Endothelial cell (in vitro differentiated cells): Measurements from ENCODE around the gene ERLEC1. TPM values are rescaled to one million over a fixed set of nuclear protein-coding genes. Genes with fewer than 3 reads are reported as not detected.
"Not testable (repeated sequence)": the region's sequence is repeated elsewhere in the genome, so short reads cannot be mapped to it uniquely, and the experiment has no call there.

Source experiments
- DNase-seq: peaks from one replicate; pipeline ENCODE4 v3.0.0; 2021; ENCODE audit warnings: low spot score
- H3K27ac Mint-ChIP-seq: one replicate; pipeline ENCODE4 v1.8.0; 2021; ENCODE audit warnings: mixed read lengths, inconsistent platforms; ENCODE audit not compliant: unreplicated experiment
- H3K27me3 Mint-ChIP-seq: one replicate; pipeline ENCODE4 v1.8.0; 2021; ENCODE audit warnings: mild to moderate bottlenecking, moderate library complexity, mixed read lengths, inconsistent platforms; ENCODE audit not compliant: unreplicated experiment
- H3K36me3 Mint-ChIP-seq: one replicate; pipeline ENCODE4 v1.8.0; 2021; ENCODE audit warnings: mild to moderate bottlenecking, low read depth, mixed read lengths, inconsistent platforms; ENCODE audit not compliant: unreplicated experiment
- H3K4me1 Mint-ChIP-seq: one replicate; pipeline ENCODE4 v1.8.0; 2021; ENCODE audit warnings: mild to moderate bottlenecking, mixed read lengths, inconsistent platforms; ENCODE audit not compliant: unreplicated experiment
- H3K4me3 Mint-ChIP-seq: one replicate; pipeline ENCODE4 v1.8.0; 2021; ENCODE audit warnings: mild to moderate bottlenecking, mixed read lengths, inconsistent platforms; ENCODE audit not compliant: unreplicated experiment
- H3K9me3 Mint-ChIP-seq: one replicate; pipeline ENCODE4 v1.8.0; 2021; ENCODE audit warnings: mixed read lengths, inconsistent platforms; ENCODE audit not compliant: unreplicated experiment
- total RNA-seq: library from RNA; stranded (reverse); fragmentation: NEBNext Ultra II Directional; extraction: Animal tissue kit (Norgen Biotek cat#: 25700); gene quantifications from one replicate; pipeline ENCODE4 v1.2.1, GENCODE V29; 2021; ENCODE audit not compliant: unreplicated experiment
- TF ChIP-seq, protein P1 (sequence below): fragments of 200-600 bp; sonication (generic); IDR thresholded peaks from one replicate; pipeline ENCODE4 v1.5.0; 2021; ENCODE audit warnings: antibody characterized with exemption; ENCODE audit not compliant: unreplicated experiment

The ERLEC1 gene
- total RNA-seq, 1 donor from 2014 or later: 31.0 TPM

DNA sequence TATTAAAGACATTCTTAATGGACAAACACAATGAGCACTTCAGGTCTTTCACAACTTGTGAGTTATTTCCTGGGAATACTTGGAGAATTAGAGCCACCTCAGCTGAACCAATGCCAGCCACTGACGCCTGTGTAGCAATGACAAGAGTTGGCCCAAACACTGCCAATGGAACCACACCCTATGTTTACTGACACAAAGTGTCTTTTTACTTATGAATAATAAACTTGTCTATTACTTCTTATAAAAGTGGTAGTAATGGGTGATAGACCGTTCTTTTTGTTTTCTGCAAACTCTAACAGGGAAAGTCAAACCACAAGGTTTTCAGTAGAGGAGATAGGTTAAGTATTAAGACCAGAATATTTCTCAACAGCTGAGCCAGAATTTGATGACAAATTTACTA is 31.7 kb upstream of the ERLEC1 start:
- peaks cover 10% of the 10 kb centered on the region for H3K36me3 Mint-ChIP-seq
- TF ChIP-seq, protein P1, sequence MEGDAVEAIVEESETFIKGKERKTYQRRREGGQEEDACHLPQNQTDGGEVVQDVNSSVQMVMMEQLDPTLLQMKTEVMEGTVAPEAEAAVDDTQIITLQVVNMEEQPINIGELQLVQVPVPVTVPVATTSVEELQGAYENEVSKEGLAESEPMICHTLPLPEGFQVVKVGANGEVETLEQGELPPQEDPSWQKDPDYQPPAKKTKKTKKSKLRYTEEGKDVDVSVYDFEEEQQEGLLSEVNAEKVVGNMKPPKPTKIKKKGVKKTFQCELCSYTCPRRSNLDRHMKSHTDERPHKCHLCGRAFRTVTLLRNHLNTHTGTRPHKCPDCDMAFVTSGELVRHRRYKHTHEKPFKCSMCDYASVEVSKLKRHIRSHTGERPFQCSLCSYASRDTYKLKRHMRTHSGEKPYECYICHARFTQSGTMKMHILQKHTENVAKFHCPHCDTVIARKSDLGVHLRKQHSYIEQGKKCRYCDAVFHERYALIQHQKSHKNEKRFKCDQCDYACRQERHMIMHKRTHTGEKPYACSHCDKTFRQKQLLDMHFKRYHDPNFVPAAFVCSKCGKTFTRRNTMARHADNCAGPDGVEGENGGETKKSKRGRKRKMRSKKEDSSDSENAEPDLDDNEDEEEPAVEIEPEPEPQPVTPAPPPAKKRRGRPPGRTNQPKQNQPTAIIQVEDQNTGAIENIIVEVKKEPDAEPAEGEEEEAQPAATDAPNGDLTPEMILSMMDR: no peak
- H3K27ac Mint-ChIP-seq: no peak overlapping the region
- H3K9me3 Mint-ChIP-seq: no peaks in the 10 kb centered on the region
- no peaks in the 10 kb centered on the region for H3K27me3 Mint-ChIP-seq
- no peak overlapping the region for H3K4me3 Mint-ChIP-seq
- H3K4me1 Mint-ChIP-seq: no peaks in the 10 kb centered on the region
- DNase-seq: no peak

DNA sequence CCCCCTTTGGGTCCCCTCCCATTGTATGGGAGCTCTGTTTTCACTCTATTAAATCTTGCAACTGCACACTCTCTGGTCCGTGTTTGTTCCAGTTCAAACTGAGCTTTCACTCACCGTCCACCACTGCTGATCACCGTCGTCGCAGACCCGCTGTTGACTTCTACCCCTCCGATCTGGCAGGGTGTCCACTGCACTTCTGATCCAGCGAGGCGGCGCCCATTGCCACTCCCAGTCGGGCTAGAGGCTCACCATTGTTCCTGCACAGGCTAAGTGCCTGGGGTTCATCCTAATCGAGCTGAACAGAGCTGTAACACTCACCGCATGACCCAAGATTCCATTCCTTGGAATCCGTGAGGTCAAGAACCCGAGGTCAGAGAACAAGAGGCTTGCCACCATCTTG is 30.2 kb upstream of the ERLEC1 start:
- H3K36me3 Mint-ChIP-seq: peaks cover 15% of the 10 kb centered on the region
- no peaks in the 10 kb centered on the region for H3K27me3 Mint-ChIP-seq
- H3K27ac Mint-ChIP-seq: no peak overlapping the region
- peak overlapping the region; percentile 77 for H3K4me3 Mint-ChIP-seq
- no peak for DNase-seq
- H3K9me3 Mint-ChIP-seq: no peaks in the 10 kb centered on the region
- TF ChIP-seq, protein P1: no peak
- H3K4me1 Mint-ChIP-seq: no peaks in the 10 kb centered on the region

DNA sequence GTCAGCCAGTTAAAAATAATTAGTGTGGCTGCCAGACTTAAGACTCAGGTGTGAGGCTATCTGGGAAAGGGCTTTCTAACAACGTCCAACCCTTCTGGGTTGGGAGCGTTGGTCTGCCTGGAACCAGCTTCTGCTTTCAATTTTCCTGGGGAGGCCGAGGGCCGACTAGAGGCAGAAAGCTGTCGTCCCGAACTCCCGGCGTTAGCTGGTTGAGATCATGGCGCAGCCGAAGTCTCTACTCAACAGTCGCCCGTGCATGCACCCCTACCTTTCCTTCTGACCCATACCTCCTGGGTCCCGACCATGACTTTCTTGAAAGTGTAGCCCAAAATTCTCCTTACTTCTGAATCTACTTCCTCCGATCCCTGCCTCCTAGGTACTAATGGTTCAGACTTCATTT is 29.6 kb upstream of the ERLEC1 start:
- not testable (repeated sequence) for H3K27ac Mint-ChIP-seq, DNase-seq, H3K9me3 Mint-ChIP-seq, H3K27me3 Mint-ChIP-seq, H3K4me3 Mint-ChIP-seq, H3K4me1 Mint-ChIP-seq
- peaks cover 15% of the 10 kb centered on the region for H3K36me3 Mint-ChIP-seq

DNA sequence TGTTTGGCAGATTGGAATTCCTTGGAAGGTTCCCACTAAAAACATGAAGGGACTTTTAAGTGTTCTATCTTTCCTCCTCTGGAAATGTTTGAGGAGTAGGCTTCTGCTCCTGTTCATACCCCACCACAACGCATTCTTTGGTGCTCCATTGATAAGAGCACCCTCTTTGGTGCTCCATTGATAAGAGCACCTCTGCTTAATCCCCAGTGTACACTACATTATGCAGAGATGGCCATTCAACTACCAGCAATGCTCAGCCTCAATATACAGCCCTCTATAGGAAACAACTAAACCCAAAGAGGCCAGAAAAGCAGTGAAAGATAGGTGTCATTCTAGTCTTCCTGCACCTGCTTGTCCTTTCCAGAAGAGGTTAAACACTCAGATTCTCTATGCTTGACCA is 21.1 kb upstream of the ERLEC1 start:
- H3K27ac Mint-ChIP-seq: no peak overlapping the region
- H3K36me3 Mint-ChIP-seq: peaks cover 6% of the 10 kb centered on the region
- peaks cover 1% of the 10 kb centered on the region for H3K27me3 Mint-ChIP-seq
- DNase-seq: no peak
- no peak overlapping the region for H3K4me3 Mint-ChIP-seq
- TF ChIP-seq, protein P1: no peak
- H3K4me1 Mint-ChIP-seq: peaks cover 8% of the 10 kb centered on the region
- no peaks in the 10 kb centered on the region for H3K9me3 Mint-ChIP-seq

DNA sequence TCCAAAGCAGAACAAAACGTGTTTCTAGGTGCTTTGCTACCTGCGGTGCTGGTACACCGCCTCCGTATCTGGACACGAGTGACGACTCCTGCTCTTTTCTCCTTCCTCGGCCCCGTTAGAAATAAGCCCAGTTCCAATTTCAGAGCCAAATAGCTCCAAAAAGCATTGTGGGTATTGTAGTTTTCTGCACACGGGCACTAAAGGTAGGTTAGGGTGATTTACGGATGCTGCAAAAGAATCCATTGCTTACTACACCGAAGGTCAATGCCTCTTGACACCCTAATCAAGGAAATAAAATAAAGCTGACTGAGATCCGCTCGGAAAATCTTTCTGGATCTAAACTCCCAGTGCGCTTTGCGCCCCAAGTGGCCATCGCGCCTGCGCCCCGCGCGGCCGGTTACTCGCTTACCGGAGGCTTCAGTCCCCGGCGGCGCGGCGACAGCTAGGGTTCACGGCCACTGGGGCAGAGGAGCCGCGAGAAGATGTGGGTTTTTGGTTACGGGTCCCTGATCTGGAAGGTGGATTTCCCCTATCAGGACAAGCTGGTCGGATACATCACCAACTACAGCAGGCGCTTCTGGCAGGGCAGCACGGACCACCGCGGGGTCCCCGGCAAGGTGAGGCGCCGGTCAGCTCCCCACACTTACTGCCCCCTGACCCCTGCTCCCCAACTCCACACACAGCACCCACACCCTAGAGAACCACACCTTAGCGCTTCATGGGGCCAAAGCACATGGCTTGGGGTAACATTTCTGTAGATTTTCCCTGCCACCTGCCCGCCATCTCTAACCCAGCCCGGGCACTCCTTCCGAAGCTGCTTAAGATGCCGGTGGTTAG is 19.2 kb upstream of the ERLEC1 start, which contains the start of gene CHAC2:
TSS of gene CHAC2 (plus strand) at position 400 of the 837 bp plus-strand sequence. CDS start at position 483, 83 bp downstream.
- Mint-ChIP-seq H3K4me1 (peaks cover 8% of the 10 kb centered on the region), H3K36me3 (peaks cover 3% of the 10 kb centered on the region), H3K4me3 (peak within 1 kb of the TSS; percentile 95), H3K27ac (peak within 1 kb of the TSS; percentile 30), H3K9me3 (no peaks in the 10 kb centered on the region), H3K27me3 (peaks cover 1% of the 10 kb centered on the region)
- TF ChIP-seq, protein P1: peak; percentile 32
- peak; percentile 82 for DNase-seq
